ENCODE measurements around the gene PRRG2.

DNA sequence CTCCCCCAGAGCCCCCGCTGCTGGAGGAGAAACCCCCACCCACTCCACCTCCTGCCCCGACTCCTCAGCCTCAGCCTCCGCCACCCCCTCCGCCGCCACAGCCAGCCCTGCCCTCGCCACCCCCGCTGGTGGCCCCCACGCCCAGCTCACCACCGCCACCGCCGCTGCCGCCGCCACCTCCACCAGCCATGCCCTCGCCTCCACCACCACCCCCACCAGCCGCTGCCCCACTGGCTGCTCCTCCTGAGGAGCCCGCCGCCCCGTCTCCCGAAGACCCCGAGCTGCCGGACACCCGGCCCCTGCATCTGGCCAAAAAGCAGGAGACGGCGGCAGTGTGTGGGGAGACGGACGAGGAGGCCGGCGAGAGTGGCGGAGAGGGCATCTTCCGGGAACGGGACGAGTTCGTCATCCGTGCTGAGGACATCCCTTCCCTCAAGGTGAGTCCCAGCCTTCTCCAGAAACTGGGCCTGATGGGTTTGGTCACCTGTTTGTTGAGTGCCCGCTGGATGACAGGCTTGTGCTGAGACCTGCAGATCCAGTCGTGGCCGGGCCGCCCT lies 20.4 kb downstream of the PRRG2 start:
- TF ChIP-seq KDM1A (IDR thresholded peaks at IDR 0.05) (no peak), TCF7 (IDR thresholded peaks at IDR 0.05; ENCODE audit: borderline replicate concordance) (no peak), SRSF1 (IDR thresholded peaks at IDR 0.05; ENCODE audit: low read depth, low read length) (no peak), CBX5 (IDR thresholded peaks at IDR 0.05; ENCODE audit: borderline replicate concordance, low read depth) (no peak), RCOR1 (IDR thresholded peaks at IDR 0.05; ENCODE audit: borderline replicate concordance in 1 of 2, low read depth in 2 of 2, low read length in 2 of 2) (no peak), SMARCC2 (IDR thresholded peaks at IDR 0.05; ENCODE audit: low read depth) (no peak), POLR2A (conservative IDR thresholded peaks at IDR 0.05) (no peak)
